H1 (cell line): ENCODE results near the gene TRAF3. TPM values are rescaled to one million over a fixed set of nuclear protein-coding genes. Genes with fewer than 3 reads are reported as not detected.

Experiments used
- CTCF ChIA-PET: fragments of 300-600 bp; sonication (Branson Sonifier 250); formaldehyde crosslinking; loops from one replicate; lab custom pipeline; 2021; ENCODE audit not compliant: partially characterized antibody; lab: Charles Lee
- POLR2A ChIA-PET: fragments of 300-600 bp; sonication (Branson Sonifier 250); formaldehyde crosslinking; loops from one replicate; lab custom pipeline; 2021; ENCODE audit warnings: inconsistent platforms; ENCODE audit not compliant: partially characterized antibody; lab: Charles Lee
- DNase-seq, 2 experiments: peaks; one replicate each; pipeline versions ENCODE4 v3.0.0 to v3.0.0-alpha.2; 2010 to 2022; ENCODE audit warnings: low spot score in 2 of 2, low read depth in 1 of 2, mixed read lengths in 1 of 2
- FAIRE-seq: peaks from 2 replicates; lab custom pipeline; 2011; peaks lifted over from hg19 to GRCh38; lab: Jason Lieb, UNC
- H2AFZ ChIP-seq: 2 replicates; pipeline ENCODE4 v1.8.1; 2012; ENCODE audit warnings: low read length, inconsistent platforms
- H2AK5ac ChIP-seq: 2 replicates; pipeline ENCODE4 v1.6.1; 2013; ENCODE audit warnings: low read depth, low read length
- H2BK120ac ChIP-seq: replicated peaks from 2 replicates; pipeline ENCODE3; 2013; ENCODE audit warnings: low read depth, low read length, inconsistent platforms
- H2BK12ac ChIP-seq: 2 replicates; pipeline ENCODE4 v1.6.1; 2013; ENCODE audit warnings: low read depth, low read length
- H2BK15ac ChIP-seq: 2 replicates; pipeline ENCODE4 v1.6.1; 2013; ENCODE audit warnings: low read length
- H2BK20ac ChIP-seq: 2 replicates; pipeline ENCODE4 v1.6.1; 2013; ENCODE audit warnings: low read length
- H2BK5ac ChIP-seq: 2 replicates; pipeline ENCODE4 v1.6.1; 2013; ENCODE audit warnings: low read depth, low read length
- H3K14ac ChIP-seq: 2 replicates; pipeline ENCODE4 v1.6.1; 2013; ENCODE audit warnings: inconsistent platforms; ENCODE audit not compliant: insufficient read length
- H3K18ac ChIP-seq: 2 replicates; pipeline ENCODE4 v1.6.1; 2013; ENCODE audit warnings: low read length; ENCODE audit errors: extremely low read depth
- H3K23ac ChIP-seq: 2 replicates; pipeline ENCODE4 v1.6.1; 2013; ENCODE audit warnings: inconsistent platforms; ENCODE audit not compliant: insufficient read length
- H3K23me2 ChIP-seq: 2 replicates; pipeline ENCODE4 v1.6.1; 2013; ENCODE audit warnings: low read depth, low read length
- H3K27ac ChIP-seq: 2 replicates; pipeline ENCODE4 v1.6.1; 2011; ENCODE audit warnings: low read depth, low read length, inconsistent platforms
- H3K27me3 ChIP-seq, 4 experiments: replicated peaks in 1 of 4; 1 replicate in 1 of 4; 2 replicates in 3 of 4; pipeline versions ENCODE4 v1.6.1 to v1.8.1; 2011 to 2013; ENCODE audit warnings: low read length in 3 of 4, mild to moderate bottlenecking in 3 of 4, inconsistent platforms in 2 of 4, mixed read lengths in 2 of 4, moderate library complexity in 1 of 4; ENCODE audit not compliant: control insufficient read depth in 3 of 4, insufficient read depth in 3 of 4; ENCODE audit errors: extremely low read depth in 1 of 4
- H3K36me3 ChIP-seq, 4 experiments: 2 replicates each; pipeline versions ENCODE4 v1.6.1 to v1.8.1; 2011 to 2013; ENCODE audit warnings: mild to moderate bottlenecking in 4 of 4, low read length in 3 of 4, moderate library complexity in 2 of 4, control low read depth in 1 of 4, inconsistent platforms in 1 of 4; ENCODE audit not compliant: insufficient read depth in 4 of 4, control insufficient read depth in 2 of 4
- H3K4ac ChIP-seq: replicated peaks from 2 replicates; pipeline ENCODE3; 2013; ENCODE audit warnings: low read length, low read depth, mixed read lengths, inconsistent platforms; ENCODE audit not compliant: insufficient read length
- H3K4me1 ChIP-seq, 4 experiments: replicated peaks in 1 of 4; 1 replicate in 1 of 4; 2 replicates in 3 of 4; pipeline versions ENCODE4 v1.6.1 to v1.8.1; 2011 to 2013; ENCODE audit warnings: low read length in 3 of 4, inconsistent platforms in 2 of 4, mixed read lengths in 1 of 4; ENCODE audit not compliant: insufficient read depth in 4 of 4, control insufficient read depth in 3 of 4
- H3K4me2 ChIP-seq, 2 experiments: 2 replicates each; pipeline versions ENCODE4 v1.6.1 to v1.8.1; 2011 to 2013; ENCODE audit warnings: low read depth in 2 of 2, low read length in 2 of 2, control low read depth in 1 of 2, inconsistent platforms in 1 of 2, mild to moderate bottlenecking in 1 of 2; ENCODE audit not compliant: insufficient read depth in 1 of 2
- H3K4me3 ChIP-seq, 4 experiments: fragments of 200-600, 300-600 bp in 1 of 4; sonication (generic), shearing (Covaris generic), sonication (Bioruptor Twin) in 1 of 4; 2 replicates each; pipeline versions ENCODE4 v1.5.1 to v1.8.1; 2011 to 2016; ENCODE audit warnings: low read length in 4 of 4, low read depth in 3 of 4, control low read depth in 2 of 4, inconsistent platforms in 2 of 4, mild to moderate bottlenecking in 2 of 4, mixed read lengths in 1 of 4, moderate library complexity in 1 of 4; ENCODE audit not compliant: insufficient read depth in 2 of 4; ENCODE audit errors: extremely low read depth in 1 of 4
- H3K56ac ChIP-seq: replicated peaks from 2 replicates; pipeline ENCODE3; 2013; ENCODE audit warnings: low read depth, mild to moderate bottlenecking, mixed read lengths, low read length, inconsistent platforms; ENCODE audit not compliant: insufficient read length
- H3K79me1 ChIP-seq: 2 replicates; pipeline ENCODE4 v1.6.1; 2013; ENCODE audit warnings: low read depth, low read length, control low read depth
- H3K79me2 ChIP-seq, 2 experiments: 2 replicates each; pipeline versions ENCODE4 v1.6.1 to v1.8.1; 2012 to 2013; ENCODE audit warnings: low read length in 2 of 2, mild to moderate bottlenecking in 2 of 2, inconsistent platforms in 1 of 2; ENCODE audit not compliant: insufficient read depth in 2 of 2, control insufficient read depth in 1 of 2
- H3K9ac ChIP-seq, 4 experiments: replicated peaks in 1 of 4; 1 replicate in 1 of 4; 2 replicates in 3 of 4; pipeline versions ENCODE4 v1.6.1 to v1.8.1; 2011 to 2013; ENCODE audit warnings: low read depth in 3 of 4, low read length in 3 of 4, control low read depth in 2 of 4, mild to moderate bottlenecking in 2 of 4, moderate library complexity in 2 of 4, inconsistent platforms in 1 of 4; ENCODE audit errors: extremely low read depth in 1 of 4
- H3K9me3 ChIP-seq, 2 experiments: 2 replicates each; pipeline versions ENCODE4 v1.6.1 to v1.8.1; 2012 to 2013; ENCODE audit warnings: mild to moderate bottlenecking in 2 of 2, moderate library complexity in 2 of 2, control low read depth in 1 of 2, inconsistent platforms in 1 of 2, low read depth in 1 of 2, low read length in 1 of 2, mixed read lengths in 1 of 2; ENCODE audit not compliant: insufficient read depth in 2 of 2
- H4K20me1 ChIP-seq, 2 experiments: replicated peaks in 1 of 2; 2 replicates each; pipeline versions ENCODE3 to v1.8.1; 2011 to 2013; ENCODE audit warnings: inconsistent platforms in 2 of 2, low read length in 2 of 2, mild to moderate bottlenecking in 1 of 2; ENCODE audit not compliant: insufficient read depth in 2 of 2, control insufficient read depth in 1 of 2
- H4K5ac ChIP-seq: 2 replicates; pipeline ENCODE4 v1.6.1; 2013; ENCODE audit warnings: low read length, low read depth, mixed read lengths, inconsistent platforms; ENCODE audit not compliant: insufficient read length
- H4K8ac ChIP-seq: 2 replicates; pipeline ENCODE4 v1.8.0; 2013; ENCODE audit warnings: mild to moderate bottlenecking, moderate library complexity, low read length, inconsistent platforms; ENCODE audit not compliant: insufficient read depth; ENCODE audit errors: extremely low read depth
- H4K91ac ChIP-seq: replicated peaks from 2 replicates; pipeline ENCODE3; 2013; ENCODE audit warnings: low read length, mixed read lengths, inconsistent platforms; ENCODE audit not compliant: insufficient read length
- ASH2L ChIP-seq: fragments of 200-600, 300-600 bp; sonication (generic); IDR thresholded peaks from one replicate; pipeline ENCODE4 v1.7.1; 2017; ENCODE audit warnings: low read length
- CREB1 ChIP-seq: IDR thresholded peaks from 2 replicates; pipeline ENCODE4 v1.6.1; 2012; ENCODE audit warnings: inconsistent platforms
- CTBP2 ChIP-seq: IDR thresholded peaks from 2 replicates; pipeline ENCODE4 v1.7.0; 2011; ENCODE audit warnings: borderline replicate concordance, mild to moderate bottlenecking, moderate library complexity, mixed read lengths, low read length; ENCODE audit not compliant: insufficient read depth, insufficient read length
- EGR1 ChIP-seq: IDR thresholded peaks from 2 replicates; pipeline ENCODE4 v1.6.1; 2011; ENCODE audit warnings: low read depth, low read length, borderline replicate concordance
- EZH2 ChIP-seq: fragments of 200-600 bp; sonication (generic); IDR thresholded peaks from 2 replicates; pipeline ENCODE4 v1.7.1; 2012; ENCODE audit warnings: low read depth, mild to moderate bottlenecking, moderate library complexity, low read length, inconsistent platforms; ENCODE audit not compliant: severe bottlenecking
- FOSL1 ChIP-seq: IDR thresholded peaks from 2 replicates; pipeline ENCODE4 v1.6.1; 2011; ENCODE audit warnings: mild to moderate bottlenecking, low read depth, low read length, moderate library complexity; ENCODE audit not compliant: insufficient read depth
- POLR2AphosphoS5 ChIP-seq: IDR thresholded peaks from 2 replicates; pipeline ENCODE4 v1.6.1; 2011; ENCODE audit warnings: low read depth, low read length
- RFX5 ChIP-seq: IDR thresholded peaks from 2 replicates; pipeline ENCODE4 v1.6.1; 2011; ENCODE audit warnings: low read depth, low read length, improper control_type of control experiment, borderline replicate concordance
- SP2 ChIP-seq: IDR thresholded peaks from 2 replicates; pipeline ENCODE4 v1.6.1; 2012; ENCODE audit warnings: mild to moderate bottlenecking, low read length, inconsistent platforms
- SRF ChIP-seq: IDR thresholded peaks from 2 replicates; pipeline ENCODE4 v1.6.1; 2011; ENCODE audit warnings: mild to moderate bottlenecking, low read depth, low read length, moderate library complexity
- WGBS, 2 experiments: shearing (Covaris generic) in 1 of 2; methylation state at CpG; one replicate each; pipeline versions ENCODE4 v1.1.6 to v1.1.7; 2013 to 2015; ENCODE audit warnings: low lambda C conversion rate in 2 of 2, mixed read lengths in 2 of 2, inconsistent platforms in 1 of 2, low coverage in 1 of 2, missing lambda C conversion rate in 1 of 2; ENCODE audit not compliant: insufficient replicate concordance in 2 of 2, insufficient coverage in 1 of 2, insufficient read length in 1 of 2; ENCODE audit errors: extremely low coverage in 1 of 2, missing lambda C conversion rate in 1 of 2; 5-methylcytosine and 5-hydroxymethylcytosine counted together
- polyA plus RNA-seq, 7 experiments: library from polyadenylated mRNA; depleted of rRNA in 3 of 7; stranded (reverse) in 5 of 7; unstranded in 2 of 7; fragments of >200 nt in 5 of 7; fragments of 200-250 nt in 2 of 7; gene quantifications; 1 replicate in 5 of 7; 2 replicates in 1 of 7; 4 replicates in 1 of 7; pipeline versions ENCODE4 v1.2.1 to v1.2.3, GENCODE V29; 2011 to 2013; ENCODE audit warnings: missing spikeins in 2 of 7, mixed read lengths in 2 of 7
- total RNA-seq: library from RNA; stranded (reverse); fragmentation: NEBNext Ultra II Directional; extraction: Animal tissue kit (Norgen Biotek cat#: 25700); gene quantifications from 2 replicates; pipeline ENCODE4 v1.2.1, GENCODE V29; 2021
- TF ChIP-seq, protein P1 (sequence below), 3 experiments: IDR thresholded peaks; 1 replicate in 2 of 3; 2 replicates in 1 of 3; pipeline versions ENCODE4 v1.5.1 to v1.6.1; 2011; ENCODE audit warnings: low read length in 3 of 3, mild to moderate bottlenecking in 3 of 3, inconsistent platforms in 2 of 3, low read depth in 1 of 3, moderate library complexity in 1 of 3; ENCODE audit not compliant: insufficient read depth in 1 of 3; ENCODE audit errors: control extremely low read depth in 1 of 3
- TF ChIP-seq, protein P2 (sequence below): IDR thresholded peaks from 2 replicates; pipeline ENCODE4 v1.6.1; 2011; ENCODE audit warnings: low read depth, mild to moderate bottlenecking, low read length; ENCODE audit not compliant: insufficient read depth

Gene TRAF3
- total and polyA plus RNA-seq, 2 of the 8 experiments (the other 6 are each of a cell fraction or from before 2014, with no cell fraction given) = 5.8 to 12.1 TPM

DNA sequence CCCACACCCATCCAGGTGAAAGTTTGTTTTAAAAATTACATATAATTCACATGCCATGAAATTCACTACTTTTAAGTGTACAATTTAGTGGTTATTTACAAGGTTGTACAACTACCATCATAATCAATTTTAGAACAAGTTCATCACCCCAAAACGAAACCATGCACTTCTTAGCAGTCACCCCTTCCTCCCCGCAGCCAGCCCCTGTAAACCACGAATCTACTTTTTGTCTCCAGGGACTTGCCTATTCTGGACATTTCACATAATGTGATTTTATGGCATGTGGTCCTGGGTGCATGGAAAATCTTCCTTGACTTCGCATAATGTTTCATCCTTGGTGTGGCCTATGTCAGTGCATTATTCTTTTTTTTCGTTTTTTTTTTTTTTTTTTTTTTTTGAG, 19.2 kb upstream of the TRAF3 start:
- H3K14ac ChIP-seq = no peak overlapping the region
- H3K4me2 ChIP-seq = no peak overlapping the region
- H3K27ac ChIP-seq = no peak overlapping the region
- no peak overlapping the region for H4K91ac ChIP-seq
- H3K4me3 ChIP-seq = no peak overlapping the region
- no peak overlapping the region for H2BK5ac ChIP-seq
- H2AK5ac ChIP-seq = no peak overlapping the region
- ChIA-PET POLR2A (no interaction called here), CTCF (interaction anchor here (0.8 to 4.1 kb wide), 3 partner anchors 12 to 63 kb away, joined by 3 to 31 read pairs (median 8); no protein-coding TSS in a partner anchor)
- H4K20me1 ChIP-seq = no peaks in the 10 kb centered on the region
- no peak overlapping the region for H3K23ac ChIP-seq
- H3K18ac ChIP-seq = no peak overlapping the region
- no peaks in the 10 kb centered on the region for H3K79me2 ChIP-seq
- DNase-seq (no peak), FAIRE-seq (no peak)
- H3K27me3 ChIP-seq = no peaks in the 10 kb centered on the region; a peak in 1 of 7 replicates
- H4K8ac ChIP-seq = no peak overlapping the region
- H3K36me3 ChIP-seq = no peaks in the 10 kb centered on the region
- no peak overlapping the region for H2BK120ac ChIP-seq
- H2BK15ac ChIP-seq = no peak overlapping the region
- no peak overlapping the region for H2BK20ac ChIP-seq
- peaks cover 2% of the 10 kb centered on the region; the same call in 1 of the 2 replicates for H3K23me2 ChIP-seq
- WGBS, 2 experiments = 89% methylated on average over 4 of the region's 5 CpGs; no CpG with 5 or more reads in 1 of the 2 experiments
- no peak overlapping the region for H3K4ac ChIP-seq
- peaks cover 4 to 19% (median 14%) of the 10 kb centered on the region in 4 experiments for H3K4me1 ChIP-seq
- H3K79me1 ChIP-seq = no peaks in the 10 kb centered on the region
- H2AFZ ChIP-seq = no peak overlapping the region
- H4K5ac ChIP-seq = no peak overlapping the region
- H2BK12ac ChIP-seq = no peak overlapping the region
- no peaks in the 10 kb centered on the region for H3K9me3 ChIP-seq
- H3K9ac ChIP-seq = no peak overlapping the region
- H3K56ac ChIP-seq = no peak overlapping the region
- TF ChIP-seq FOSL1 = no peak
- TF ChIP-seq EZH2 = no peak
- TF ChIP-seq CTBP2 = no peak
- TF ChIP-seq SRF = no peak
- TF ChIP-seq RFX5 = no peak
- no peak for TF ChIP-seq ASH2L
- TF ChIP-seq, protein P1, sequence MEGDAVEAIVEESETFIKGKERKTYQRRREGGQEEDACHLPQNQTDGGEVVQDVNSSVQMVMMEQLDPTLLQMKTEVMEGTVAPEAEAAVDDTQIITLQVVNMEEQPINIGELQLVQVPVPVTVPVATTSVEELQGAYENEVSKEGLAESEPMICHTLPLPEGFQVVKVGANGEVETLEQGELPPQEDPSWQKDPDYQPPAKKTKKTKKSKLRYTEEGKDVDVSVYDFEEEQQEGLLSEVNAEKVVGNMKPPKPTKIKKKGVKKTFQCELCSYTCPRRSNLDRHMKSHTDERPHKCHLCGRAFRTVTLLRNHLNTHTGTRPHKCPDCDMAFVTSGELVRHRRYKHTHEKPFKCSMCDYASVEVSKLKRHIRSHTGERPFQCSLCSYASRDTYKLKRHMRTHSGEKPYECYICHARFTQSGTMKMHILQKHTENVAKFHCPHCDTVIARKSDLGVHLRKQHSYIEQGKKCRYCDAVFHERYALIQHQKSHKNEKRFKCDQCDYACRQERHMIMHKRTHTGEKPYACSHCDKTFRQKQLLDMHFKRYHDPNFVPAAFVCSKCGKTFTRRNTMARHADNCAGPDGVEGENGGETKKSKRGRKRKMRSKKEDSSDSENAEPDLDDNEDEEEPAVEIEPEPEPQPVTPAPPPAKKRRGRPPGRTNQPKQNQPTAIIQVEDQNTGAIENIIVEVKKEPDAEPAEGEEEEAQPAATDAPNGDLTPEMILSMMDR (IDR thresholded peaks at IDR 0.05; ENCODE audit: control extremely low read depth in 1 of 3, insufficient read depth in 1 of 3, low read depth in 1 of 3, low read length in 3 of 3) = no peak
- TF ChIP-seq POLR2AphosphoS5 = no peak
- TF ChIP-seq, protein P2, sequence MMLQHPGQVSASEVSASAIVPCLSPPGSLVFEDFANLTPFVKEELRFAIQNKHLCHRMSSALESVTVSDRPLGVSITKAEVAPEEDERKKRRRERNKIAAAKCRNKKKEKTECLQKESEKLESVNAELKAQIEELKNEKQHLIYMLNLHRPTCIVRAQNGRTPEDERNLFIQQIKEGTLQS = no peak
- TF ChIP-seq SP2 = no peak
- no peak for TF ChIP-seq EGR1
- no peak for TF ChIP-seq CREB1
